Neural cell (in vitro differentiated cells): Measurements from ENCODE around the gene GAB2.

Experiments used
- CTCF ChIP-seq: fragments of 450-650 bp; IDR thresholded peaks from 2 replicates; pipeline ENCODE4 v1.5.1; 2014; ENCODE audit warnings: antibody characterized with exemption, mild to moderate bottlenecking, moderate library complexity; ENCODE audit not compliant: poor library complexity, severe bottlenecking
- EZH2 ChIP-seq: fragments of 200-600, 300-800 bp; shearing (Covaris generic), sonication (generic); IDR thresholded peaks from 2 replicates; pipeline ENCODE4 v1.6.1; 2014; ENCODE audit warnings: antibody characterized with exemption, low read length, borderline replicate concordance, mild to moderate bottlenecking; ENCODE audit not compliant: insufficient read depth, poor library complexity, severe bottlenecking
- REST ChIP-seq: IDR thresholded peaks from 2 replicates; pipeline ENCODE4 v1.6.1; 2012; ENCODE audit warnings: borderline replicate concordance
- TAF1 ChIP-seq: IDR thresholded peaks from 2 replicates; pipeline ENCODE4 v1.6.1; 2012; ENCODE audit warnings: low read depth

GRCh38 chr11:78219493-78220217 is 198.0 kb downstream of the GAB2 start:
- TF ChIP-seq CTCF, result no peak
- TF ChIP-seq REST, result no peak
- TF ChIP-seq EZH2, result no peak
- no peak for TF ChIP-seq TAF1
